ENCODE results near the gene ASTN2. TPM values are rescaled to one million over a fixed set of nuclear protein-coding genes. Genes with fewer than 3 reads are reported as not detected.

Gene ASTN2
- total and polyA plus RNA-seq, 7 donors: 0.60 to 7.5 (median 2.2) TPM

DNA sequence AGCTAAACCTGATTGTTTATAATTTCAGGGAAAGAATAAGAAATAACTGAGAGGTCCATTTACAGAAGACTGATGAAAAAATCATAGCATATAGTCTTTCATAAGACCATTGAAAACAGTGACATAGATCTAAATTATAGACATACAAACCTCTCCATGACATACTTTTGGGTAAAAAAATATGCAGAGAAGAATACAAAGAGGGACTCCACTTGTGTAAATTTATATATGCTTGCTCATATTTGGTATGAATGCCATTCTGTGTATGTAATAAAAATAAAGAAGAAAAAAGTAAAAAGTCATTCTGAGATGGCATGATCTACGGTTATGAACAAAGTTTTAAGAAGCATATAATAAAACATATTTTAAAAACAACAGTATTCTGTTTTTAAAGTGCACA lies 310.7 kb downstream of the ASTN2 start:
- no peaks in the 10 kb centered on the region for H3K36me3 ChIP-seq
- intact Hi-C loops (cut with DNase I): loop anchor here (10.0 kb wide), 1 partner anchor 571 kb away; no protein-coding TSS in a partner anchor
- no peaks in the 10 kb centered on the region for H3K27me3 ChIP-seq
- no peak for DNase-seq
- no peak overlapping the region for H3K4me3 ChIP-seq
- WGBS, 2 donors: 85 to 95% methylated on average over 1 of the region's 1 CpG
- H3K9me3 ChIP-seq: no peaks in the 10 kb centered on the region
- no peak for TF ChIP-seq POLR2A (IDR thresholded peaks at IDR 0.05)
- no peak for TF ChIP-seq CTCF (IDR thresholded peaks at IDR 0.05)
- no peak for TF ChIP-seq POLR2AphosphoS5 (IDR thresholded peaks at IDR 0.05)
- no peaks in the 10 kb centered on the region for H3K4me1 ChIP-seq
- H3K27ac ChIP-seq: no peak overlapping the region

GRCh38 chr9:117103438-117104110 lies 311.3 kb downstream of the ASTN2 start:
- Histone ChIP-seq H3K4me1 (no peaks in the 10 kb centered on the region), H3K4me3 (no peak overlapping the region), H3K9me3 (no peaks in the 10 kb centered on the region), H3K27me3 (no peaks in the 10 kb centered on the region), H3K27ac (no peak overlapping the region), H3K36me3 (no peaks in the 10 kb centered on the region)
- TF ChIP-seq CTCF (IDR thresholded peaks at IDR 0.05) (no peak), POLR2AphosphoS5 (IDR thresholded peaks at IDR 0.05) (no peak), EP300 (IDR thresholded peaks at IDR 0.05) (no peak), POLR2A (IDR thresholded peaks at IDR 0.05) (no peak)
- no peak for DNase-seq
- intact Hi-C loops (cut with DNase I): loop anchor here (10.0 kb wide), 1 partner anchor 571 kb away; no protein-coding TSS in a partner anchor
- 46 to 54% methylated on average over 3 of the region's 3 CpGs for WGBS, 2 donors

- no peak overlapping the region for H3K4me3 ChIP-seq
- no peaks in the 10 kb centered on the region for H3K27me3 ChIP-seq
- no peaks in the 10 kb centered on the region for H3K9me3 ChIP-seq
- no peaks in the 10 kb centered on the region for H3K36me3 ChIP-seq
- intact Hi-C loops (cut with DNase I): loop anchor here (10.0 kb wide), 1 partner anchor 574 kb away; no protein-coding TSS in a partner anchor
- TF ChIP-seq POLR2A (IDR thresholded peaks at IDR 0.05) (no peak), CTCF (IDR thresholded peaks at IDR 0.05) (no peak), EP300 (IDR thresholded peaks at IDR 0.05) (no peak), POLR2AphosphoS5 (IDR thresholded peaks at IDR 0.05) (no peak)
- H3K27ac ChIP-seq: no peak overlapping the region
- no peak for DNase-seq
- H3K4me1 ChIP-seq: peaks cover 0 to under 1% (median 0%) of the 10 kb centered on the region in 4 donors
- 66 to 74% methylated on average over 1 of the region's 1 CpG for WGBS, 2 donors
These were observed 313.8 kb downstream of the ASTN2 start for GRCh38 chr9:117101008-117101407.

GRCh38 chr9:117098331-117098730 lies 316.5 kb downstream of the ASTN2 start:
- DNase-seq: no peak
- Histone ChIP-seq H3K36me3 (no peaks in the 10 kb centered on the region), H3K27me3 (no peaks in the 10 kb centered on the region), H3K4me1 (peaks cover 0 to 28% (median 21%) of the 10 kb centered on the region in 4 donors), H3K4me3 (no peak overlapping the region), H3K9me3 (no peaks in the 10 kb centered on the region), H3K27ac (no peak overlapping the region)
- TF ChIP-seq EP300 (IDR thresholded peaks at IDR 0.05) (no peak), CTCF (IDR thresholded peaks at IDR 0.05) (no peak), POLR2A (IDR thresholded peaks at IDR 0.05) (no peak), POLR2AphosphoS5 (IDR thresholded peaks at IDR 0.05) (no peak)
- 52 to 84% methylated on average over 3 of the region's 3 CpGs for WGBS, 2 donors
- intact Hi-C loops (cut with DNase I): no loop called here

Data from sigmoid colon (tissue), 7 donors.